H1 (cell line): Measurements from ENCODE around the gene VCP. TPM values are rescaled to one million over a fixed set of nuclear protein-coding genes. Genes with fewer than 3 reads are reported as not detected.

Experiments used
- CBX8 ChIP-seq: fragments of 300-800, 300-1000 bp; sonication (generic); IDR thresholded peaks from 2 replicates; pipeline ENCODE4 v1.7.1; 2016; ENCODE audit warnings: low read depth, low read length, borderline replicate concordance
- CREB1 ChIP-seq: IDR thresholded peaks from 2 replicates; pipeline ENCODE4 v1.6.1; 2012; ENCODE audit warnings: inconsistent platforms
- E2F6 ChIP-seq: IDR thresholded peaks from 2 replicates; pipeline ENCODE4 v1.6.1; 2012; ENCODE audit warnings: inconsistent platforms
- EGR1 ChIP-seq: IDR thresholded peaks from 2 replicates; pipeline ENCODE4 v1.6.1; 2011; ENCODE audit warnings: low read depth, low read length, borderline replicate concordance
- JUND ChIP-seq: IDR thresholded peaks from 2 replicates; pipeline ENCODE4 v1.6.1; 2011; ENCODE audit warnings: mild to moderate bottlenecking, improper control_type of control experiment, low read length
- KDM5A ChIP-seq: fragments of 200-600 bp; IDR thresholded peaks from 2 replicates; pipeline ENCODE4 v1.7.1; 2012; ENCODE audit warnings: mild to moderate bottlenecking, low read length, inconsistent platforms, mixed read lengths
- MAX ChIP-seq: IDR thresholded peaks from 2 replicates; pipeline ENCODE4 v1.6.1; 2012; ENCODE audit warnings: inconsistent platforms
- RAD21 ChIP-seq, 2 experiments: IDR thresholded peaks in 1 of 2; conservative IDR thresholded peaks in 1 of 2; 2 replicates each; pipeline ENCODE4 v1.6.1; 2011; ENCODE audit warnings: low read depth in 2 of 2, low read length in 2 of 2, improper control_type of control experiment in 1 of 2, inconsistent platforms in 1 of 2, mild to moderate bottlenecking in 1 of 2, moderate library complexity in 1 of 2
- RNF2 ChIP-seq: fragments of 200-900, 300-1000 bp; sonication (generic); IDR thresholded peaks from 2 replicates; pipeline ENCODE4 v1.7.1; 2016; ENCODE audit warnings: borderline replicate concordance, low read depth, mild to moderate bottlenecking, antibody characterized with exemption, low read length; ENCODE audit not compliant: poor library complexity, severe bottlenecking; ENCODE audit errors: missing control alignments
- SAP30 ChIP-seq: fragments of 300-600 bp; sonication (generic); IDR thresholded peaks from 2 replicates; pipeline ENCODE4 v1.7.1; 2012; ENCODE audit warnings: low read length, moderate library complexity, mild to moderate bottlenecking, inconsistent platforms; ENCODE audit not compliant: insufficient read depth, insufficient replicate concordance
- SIN3A ChIP-seq, 2 experiments: IDR thresholded peaks in 1 of 2; conservative IDR thresholded peaks in 1 of 2; 2 replicates each; pipeline ENCODE4 v1.6.1; 2011 to 2012; ENCODE audit warnings: low read length in 2 of 2, improper control_type of control experiment in 1 of 2, low read depth in 1 of 2, mild to moderate bottlenecking in 1 of 2
- SIX5 ChIP-seq: IDR thresholded peaks from 2 replicates; pipeline ENCODE4 v1.6.1; 2011; ENCODE audit warnings: mild to moderate bottlenecking, low read depth, low read length
- SP1 ChIP-seq: IDR thresholded peaks from 2 replicates; pipeline ENCODE4 v1.6.1; 2011; ENCODE audit warnings: low read depth, low read length
- USF2 ChIP-seq: IDR thresholded peaks from 2 replicates; pipeline ENCODE4 v1.6.1; 2011; ENCODE audit warnings: low read length, improper control_type of control experiment
- polyA plus RNA-seq, 7 experiments: library from polyadenylated mRNA; depleted of rRNA in 3 of 7; stranded (reverse) in 5 of 7; unstranded in 2 of 7; fragments of >200 nt in 5 of 7; fragments of 200-250 nt in 2 of 7; gene quantifications; 1 replicate in 5 of 7; 2 replicates in 1 of 7; 4 replicates in 1 of 7; pipeline versions ENCODE4 v1.2.1 to v1.2.3, GENCODE V29; 2011 to 2013; ENCODE audit warnings: missing spikeins in 2 of 7, mixed read lengths in 2 of 7
- total RNA-seq: library from RNA; stranded (reverse); fragmentation: NEBNext Ultra II Directional; extraction: Animal tissue kit (Norgen Biotek cat#: 25700); gene quantifications from 2 replicates; pipeline ENCODE4 v1.2.1, GENCODE V29; 2021

The VCP gene
- total and polyA plus RNA-seq, 2 of the 8 experiments (the other 6 are each of a cell fraction or from before 2014, with no cell fraction given) = 173 to 375 TPM

GRCh38 chr9:35115680-35116538 lies 43.5 kb upstream of the VCP start, which contains the start of gene ATOSB (continued):
- TF ChIP-seq E2F6 (peak; percentile 53; the same call in 1 of the 2 replicates), CBX8 (no peak), RNF2 (no peak), CREB1 (peak; percentile 65; the same call in 1 of the 2 replicates), JUND (no peak), USF2 (peak; percentile 70), SIX5 (no peak), EGR1 (peak; percentile 48; the same call in 1 of the 2 replicates), MAX (peak; percentile 92), SAP30 (peak; percentile 89), SP1 (peak; percentile 47; the same call in 1 of the 2 replicates), KDM5A (no peak), RAD21 (IDR thresholded peaks at IDR 0.05 in 1 of 2, conservative IDR thresholded peaks at IDR 0.05 in 1 of 2; ENCODE audit: low read depth in 2 of 2, low read length in 2 of 2) (no peak), SIN3A (conservative IDR thresholded peaks at IDR 0.05 in 1 of 2, IDR thresholded peaks at IDR 0.05 in 1 of 2; ENCODE audit: low read depth in 1 of 2, low read length in 2 of 2) (peak; percentile 66 to 84; a peak in 2 of 4 replicates)
